ENCODE measurements around the gene CASTOR2. TPM values are rescaled to one million over a fixed set of nuclear protein-coding genes. Genes with fewer than 3 reads are reported as not detected.

Gene CASTOR2
- total and polyA plus RNA-seq, 2 donors (not counting 3 experiments of a cell fraction or from before 2014, with no cell fraction given) = 9.6 to 25.1 TPM

DNA sequence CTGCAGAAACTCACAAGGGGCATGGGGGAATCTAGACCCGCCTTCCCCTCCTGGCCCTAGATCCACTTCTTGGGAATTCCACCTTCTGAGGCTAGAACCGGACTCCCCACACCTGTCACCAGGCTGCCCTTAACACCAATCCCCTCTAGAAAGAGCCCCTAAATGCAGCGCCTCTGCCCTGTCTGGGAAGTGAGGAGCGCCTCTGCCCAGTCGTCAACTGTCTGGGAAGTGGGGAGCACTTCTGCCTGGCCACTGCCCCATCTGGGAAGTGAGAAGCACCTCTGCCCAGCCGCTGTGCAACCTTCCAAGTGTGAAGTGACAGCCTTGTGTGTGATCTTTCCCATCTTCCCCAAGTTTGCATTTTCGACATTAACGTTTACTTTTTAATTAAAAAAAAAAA lies 100.3 kb downstream of the CASTOR2 start:
- no peaks in the 10 kb centered on the region for H4K20me1 ChIP-seq (replicated peaks; ENCODE audit: control insufficient read depth, extremely low read depth, insufficient read depth, low read length)
- no peaks in the 10 kb centered on the region for H3K79me2 ChIP-seq (ENCODE audit: control insufficient read depth, insufficient read depth, low read length)
- H3K9me1 ChIP-seq (replicated peaks; ENCODE audit: control insufficient read depth, extremely low read depth, insufficient read depth, low read length) = no peaks in the 10 kb centered on the region
- intact Hi-C loops (cut with micrococcal nuclease) (no loop called here), dilution Hi-C loops (cut with MboI; ENCODE audit: extremely low pct_ligation_motif_present, low sequenced_read_pairs) (no loop called here)
- H3K9me3 ChIP-seq (replicated peaks; ENCODE audit: control insufficient read depth, insufficient read depth, low read length) = no peaks in the 10 kb centered on the region
- H3K27me3 ChIP-seq (ENCODE audit: control insufficient read depth in 2 of 2, insufficient read depth in 2 of 2, low read length in 2 of 2) = no peaks in the 10 kb centered on the region
- no peak overlapping the region for H3K9ac ChIP-seq (replicated peaks; ENCODE audit: extremely low read depth, insufficient read depth, low read length)
- DNase-seq (ENCODE audit: low read depth, low spot score) (no peak), FAIRE-seq (no peak)
- no peak overlapping the region for H2AFZ ChIP-seq (ENCODE audit: low read depth, low read length)
- H3K4me2 ChIP-seq (ENCODE audit: insufficient read depth, low read length) = no peak overlapping the region
- no peak overlapping the region for H3K27ac ChIP-seq (ENCODE audit: insufficient read depth, low read depth, low read length)
- no peaks in the 10 kb centered on the region for H3K4me1 ChIP-seq (ENCODE audit: control insufficient read depth, extremely low read depth, insufficient read depth, low read length)
- TF ChIP-seq FOS (IDR thresholded peaks at IDR 0.05; ENCODE audit: borderline replicate concordance, insufficient read depth, low read length) (no peak), MYC (IDR thresholded peaks at IDR 0.05; ENCODE audit: low read depth, low read length) (no peak), JUN (IDR thresholded peaks at IDR 0.05; ENCODE audit: borderline replicate concordance, insufficient read depth, insufficient read length, low read depth) (no peak), POLR2AphosphoS5 (IDR thresholded peaks at IDR 0.05; ENCODE audit: insufficient read depth, low read depth, low read length) (no peak), GATA2 (IDR thresholded peaks at IDR 0.05; ENCODE audit: insufficient read depth, insufficient read length, low read depth, low read length) (no peak), EZH2 (IDR thresholded peaks at IDR 0.05; ENCODE audit: borderline replicate concordance, low read depth, low read length, severe bottlenecking) (no peak)
- TF ChIP-seq, protein P1, sequence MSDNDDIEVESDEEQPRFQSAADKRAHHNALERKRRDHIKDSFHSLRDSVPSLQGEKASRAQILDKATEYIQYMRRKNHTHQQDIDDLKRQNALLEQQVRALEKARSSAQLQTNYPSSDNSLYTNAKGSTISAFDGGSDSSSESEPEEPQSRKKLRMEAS (IDR thresholded peaks at IDR 0.05; ENCODE audit: insufficient read depth, insufficient read length) = no peak
- no TSS peak for BruUV-seq (replicated peaks)
- no peak overlapping the region for H3K4me3 ChIP-seq (replicated peaks in 1 of 3; ENCODE audit: insufficient read depth in 1 of 3, low read depth in 1 of 3, low read length in 3 of 3)
- H3K36me3 ChIP-seq (ENCODE audit: control insufficient read depth in 2 of 2, extremely low read depth in 1 of 2, insufficient read depth in 2 of 2, low read length in 2 of 2) = peaks cover 0 to 33% of the 10 kb centered on the region in 2 experiments
- CTCF ChIA-PET = no interaction called here
- POLR2A ChIA-PET = no interaction called here

DNA sequence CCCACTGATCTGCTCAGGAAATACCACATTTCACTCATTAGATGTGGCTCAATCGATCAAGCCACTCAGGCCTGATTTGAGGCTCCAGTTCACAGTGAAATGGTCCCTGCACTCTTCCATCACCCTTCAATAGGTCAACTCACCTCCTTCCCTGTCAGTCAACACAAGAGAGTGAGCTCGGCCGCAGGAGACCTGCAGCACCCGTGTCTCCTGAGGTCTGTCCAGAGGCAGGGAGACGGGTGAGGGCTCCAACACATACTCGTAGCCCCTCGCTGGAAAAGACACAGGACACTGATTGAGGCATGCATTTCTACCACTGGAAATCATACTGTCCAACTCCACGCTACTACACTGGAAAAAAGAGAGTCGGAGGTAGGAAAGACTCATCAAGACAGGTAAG lies 102.0 kb downstream of the CASTOR2 start:
- H3K4me3 ChIP-seq (replicated peaks in 1 of 3; ENCODE audit: insufficient read depth in 1 of 3, low read depth in 1 of 3, low read length in 3 of 3) = no peak overlapping the region
- TF ChIP-seq GATA2 (IDR thresholded peaks at IDR 0.05; ENCODE audit: insufficient read depth, insufficient read length, low read depth, low read length) = no peak
- TF ChIP-seq POLR2A (IDR thresholded peaks at IDR 0.05; ENCODE audit: low read depth, low read length) = no peak
- TF ChIP-seq, protein P2, sequence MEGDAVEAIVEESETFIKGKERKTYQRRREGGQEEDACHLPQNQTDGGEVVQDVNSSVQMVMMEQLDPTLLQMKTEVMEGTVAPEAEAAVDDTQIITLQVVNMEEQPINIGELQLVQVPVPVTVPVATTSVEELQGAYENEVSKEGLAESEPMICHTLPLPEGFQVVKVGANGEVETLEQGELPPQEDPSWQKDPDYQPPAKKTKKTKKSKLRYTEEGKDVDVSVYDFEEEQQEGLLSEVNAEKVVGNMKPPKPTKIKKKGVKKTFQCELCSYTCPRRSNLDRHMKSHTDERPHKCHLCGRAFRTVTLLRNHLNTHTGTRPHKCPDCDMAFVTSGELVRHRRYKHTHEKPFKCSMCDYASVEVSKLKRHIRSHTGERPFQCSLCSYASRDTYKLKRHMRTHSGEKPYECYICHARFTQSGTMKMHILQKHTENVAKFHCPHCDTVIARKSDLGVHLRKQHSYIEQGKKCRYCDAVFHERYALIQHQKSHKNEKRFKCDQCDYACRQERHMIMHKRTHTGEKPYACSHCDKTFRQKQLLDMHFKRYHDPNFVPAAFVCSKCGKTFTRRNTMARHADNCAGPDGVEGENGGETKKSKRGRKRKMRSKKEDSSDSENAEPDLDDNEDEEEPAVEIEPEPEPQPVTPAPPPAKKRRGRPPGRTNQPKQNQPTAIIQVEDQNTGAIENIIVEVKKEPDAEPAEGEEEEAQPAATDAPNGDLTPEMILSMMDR (IDR thresholded peaks at IDR 0.05; ENCODE audit: extremely low read depth in 1 of 2, insufficient read depth in 1 of 2, low read depth in 1 of 2, low read length in 2 of 2) = no peak
- TF ChIP-seq EZH2 (IDR thresholded peaks at IDR 0.05; ENCODE audit: borderline replicate concordance, low read depth, low read length, severe bottlenecking) = no peak
- TF ChIP-seq POLR2AphosphoS5 (IDR thresholded peaks at IDR 0.05; ENCODE audit: insufficient read depth, low read depth, low read length) = no peak
- TF ChIP-seq FOS (IDR thresholded peaks at IDR 0.05; ENCODE audit: borderline replicate concordance, insufficient read depth, low read length) = no peak
- TF ChIP-seq JUN (IDR thresholded peaks at IDR 0.05; ENCODE audit: borderline replicate concordance, insufficient read depth, insufficient read length, low read depth) = no peak
- no peak for TF ChIP-seq MYC (IDR thresholded peaks at IDR 0.05; ENCODE audit: low read depth, low read length)
- TF ChIP-seq, protein P1 (IDR thresholded peaks at IDR 0.05; ENCODE audit: insufficient read depth, insufficient read length) = no peak
- H3K9me3 ChIP-seq (replicated peaks; ENCODE audit: control insufficient read depth, insufficient read depth, low read length) = no peaks in the 10 kb centered on the region
- BruUV-seq (replicated peaks) = no TSS peak
- H3K9ac ChIP-seq (replicated peaks; ENCODE audit: extremely low read depth, insufficient read depth, low read length) = no peak overlapping the region
- FAIRE-seq = no peak
- no peaks in the 10 kb centered on the region for H3K27me3 ChIP-seq (ENCODE audit: control insufficient read depth in 2 of 2, insufficient read depth in 2 of 2, low read length in 2 of 2)
- ChIA-PET POLR2A (no interaction called here), CTCF (no interaction called here)
- H2AFZ ChIP-seq (ENCODE audit: low read depth, low read length) = no peak overlapping the region
- dilution Hi-C loops (cut with MboI; ENCODE audit: extremely low pct_ligation_motif_present, low sequenced_read_pairs) = no loop called here
- peaks cover 3% of the 10 kb centered on the region for H3K79me2 ChIP-seq (ENCODE audit: control insufficient read depth, insufficient read depth, low read length)
- DNase-seq (ENCODE audit: low read depth, low spot score) = no peak
- H3K4me2 ChIP-seq (ENCODE audit: insufficient read depth, low read length) = no peak overlapping the region
- H3K4me1 ChIP-seq (ENCODE audit: control insufficient read depth, extremely low read depth, insufficient read depth, low read length) = no peaks in the 10 kb centered on the region
- peaks cover 0 to 24% of the 10 kb centered on the region in 2 experiments for H3K36me3 ChIP-seq (ENCODE audit: control insufficient read depth in 2 of 2, extremely low read depth in 1 of 2, insufficient read depth in 2 of 2, low read length in 2 of 2)
- intact Hi-C loops (cut with micrococcal nuclease) = no loop called here
- H3K27ac ChIP-seq (ENCODE audit: insufficient read depth, low read depth, low read length) = no peak overlapping the region
- no peaks in the 10 kb centered on the region for H3K9me1 ChIP-seq (replicated peaks; ENCODE audit: control insufficient read depth, extremely low read depth, insufficient read depth, low read length)
- no peaks in the 10 kb centered on the region for H4K20me1 ChIP-seq (replicated peaks; ENCODE audit: control insufficient read depth, extremely low read depth, insufficient read depth, low read length)

Data from endothelial cell of umbilical vein (primary cell).